ENCODE measurements around the gene DNM1L.

DNM1L gene

GRCh38 chr12:32755654-32756475, 76.8 kb downstream of the DNM1L start, which contains the start of gene YARS2:
Gene YARS2 (minus strand): TSS chr12:32755897. CDS start chr12:32755874, 23 bp downstream.
- DNase-seq (ENCODE audit: low read depth in 1 of 2, low spot score in 1 of 2), result peak; percentile 72 to 77

GRCh38 chr12:32756476-32757066, 77.5 kb downstream of the DNM1L start:
- DNase-seq (ENCODE audit: low read depth in 1 of 2, low spot score in 1 of 2), result no peak

DNA sequence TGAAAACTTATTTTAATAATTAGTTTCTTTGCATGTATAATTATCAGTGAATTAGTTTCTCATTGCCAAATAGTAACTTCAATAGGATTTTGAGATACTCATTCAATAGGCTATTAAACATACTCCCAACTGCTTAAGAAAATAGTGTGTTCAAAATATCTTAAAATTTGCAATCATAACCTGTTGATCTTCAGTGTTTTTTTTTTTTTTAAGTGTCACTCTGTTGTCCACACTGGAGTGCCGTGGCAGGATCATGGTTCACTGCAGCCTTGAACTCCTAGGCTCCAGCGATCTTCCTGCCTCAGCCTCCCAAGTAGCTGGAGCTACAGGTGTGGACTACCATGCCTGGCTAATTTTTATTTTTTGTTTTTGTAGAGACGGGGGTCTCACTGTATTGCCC, 78.1 kb downstream of the DNM1L start:
- no peak for DNase-seq (ENCODE audit: low read depth in 1 of 2, low spot score in 1 of 2)

DNA sequence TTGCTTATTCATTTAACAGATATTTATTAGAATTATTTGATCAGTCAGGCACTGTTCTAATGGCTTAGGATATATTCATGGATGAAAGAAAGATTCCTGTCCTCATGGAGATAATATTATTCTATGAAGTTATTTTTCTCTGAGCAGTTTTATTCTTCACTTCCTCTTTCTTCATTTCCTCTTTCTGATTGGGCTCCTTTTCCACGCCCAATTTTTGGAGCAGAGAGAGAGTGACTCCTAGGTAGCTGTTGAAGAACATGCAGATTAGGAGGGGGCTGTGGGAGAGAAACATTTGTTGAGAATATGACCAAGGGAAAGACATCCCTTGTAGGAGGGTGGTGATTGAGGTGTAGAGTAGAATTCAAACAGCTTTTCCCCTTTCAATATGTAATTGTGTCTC, 82.6 kb downstream of the DNM1L start:
- DNase-seq (ENCODE audit: low read depth in 1 of 2, low spot score in 1 of 2), result no peak

DNA sequence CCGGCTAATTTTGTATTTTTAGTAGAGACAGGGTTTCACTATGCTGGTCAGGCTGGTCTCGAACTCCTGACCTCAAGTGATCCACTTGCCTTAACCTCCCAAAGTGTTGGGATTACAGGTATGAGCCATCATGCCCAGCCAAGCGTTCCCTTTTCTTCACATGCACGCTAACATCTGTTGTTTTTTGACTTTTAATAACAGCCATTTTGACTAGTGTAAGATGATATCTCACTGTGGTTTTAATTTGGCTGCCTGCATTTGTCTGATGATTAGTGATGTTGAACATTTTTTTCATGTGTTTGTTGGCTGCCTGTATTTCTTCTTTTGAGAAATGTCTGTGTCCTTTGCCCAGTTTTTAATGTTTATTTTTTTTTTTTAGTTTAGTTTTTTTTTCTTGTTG, 86.8 kb downstream of the DNM1L start:
- no peak for DNase-seq (ENCODE audit: low read depth in 1 of 2, low spot score in 1 of 2)

GRCh38 chr12:32768518-32768917, 89.4 kb downstream of the DNM1L start:
- no peak for DNase-seq (ENCODE audit: low read depth in 1 of 2, low spot score in 1 of 2)

DNA sequence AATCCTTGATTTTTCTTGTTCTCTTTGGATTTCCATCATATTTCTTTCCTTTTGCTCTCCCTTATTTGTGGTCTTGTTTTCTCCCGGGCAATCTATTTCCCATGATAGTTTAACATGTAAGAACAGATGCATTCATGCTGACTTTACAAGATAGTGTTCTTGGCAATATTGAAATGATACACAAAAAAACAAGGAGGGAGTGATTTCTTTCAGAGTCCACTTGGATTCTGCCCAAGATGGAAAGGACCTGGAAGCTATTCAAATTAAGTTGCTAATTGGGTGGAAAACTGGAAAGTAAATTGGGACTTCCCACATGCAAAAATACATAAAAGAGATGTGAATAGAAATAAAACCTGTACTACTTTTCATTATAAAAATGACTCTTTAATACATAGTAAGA, 91.0 kb downstream of the DNM1L start:
- no peak for DNase-seq (ENCODE audit: low read depth in 1 of 2, low spot score in 1 of 2)

GRCh38 chr12:32773691-32774090, 94.6 kb downstream of the DNM1L start:
- DNase-seq (ENCODE audit: low read depth in 1 of 2, low spot score in 1 of 2), result no peak

- no peak for DNase-seq (ENCODE audit: low read depth in 1 of 2, low spot score in 1 of 2)
Observed at GRCh38 chr12:32776258-32776657, 97.2 kb downstream of the DNM1L start.

DNA sequence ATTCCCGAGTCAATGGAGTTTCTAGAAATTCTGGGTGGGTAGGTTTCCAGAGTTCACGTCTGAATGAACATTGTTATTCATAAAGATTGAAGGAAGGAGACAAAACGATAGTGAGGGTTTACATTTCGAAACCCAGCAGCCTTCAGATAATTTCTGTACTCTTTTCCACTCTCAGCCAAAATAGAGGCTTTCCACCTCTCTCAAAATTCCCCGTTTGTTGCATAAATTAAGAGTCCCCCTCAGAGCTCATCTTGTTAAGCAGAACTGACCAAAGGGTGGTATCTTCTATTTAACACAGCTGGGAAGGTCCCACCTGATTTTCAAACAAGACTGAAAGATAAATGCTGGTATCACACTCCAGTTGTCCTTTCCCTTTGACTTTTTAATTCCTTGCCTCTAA, 98.1 kb downstream of the DNM1L start:
- no peak for DNase-seq (ENCODE audit: low read depth in 1 of 2, low spot score in 1 of 2)

DNA sequence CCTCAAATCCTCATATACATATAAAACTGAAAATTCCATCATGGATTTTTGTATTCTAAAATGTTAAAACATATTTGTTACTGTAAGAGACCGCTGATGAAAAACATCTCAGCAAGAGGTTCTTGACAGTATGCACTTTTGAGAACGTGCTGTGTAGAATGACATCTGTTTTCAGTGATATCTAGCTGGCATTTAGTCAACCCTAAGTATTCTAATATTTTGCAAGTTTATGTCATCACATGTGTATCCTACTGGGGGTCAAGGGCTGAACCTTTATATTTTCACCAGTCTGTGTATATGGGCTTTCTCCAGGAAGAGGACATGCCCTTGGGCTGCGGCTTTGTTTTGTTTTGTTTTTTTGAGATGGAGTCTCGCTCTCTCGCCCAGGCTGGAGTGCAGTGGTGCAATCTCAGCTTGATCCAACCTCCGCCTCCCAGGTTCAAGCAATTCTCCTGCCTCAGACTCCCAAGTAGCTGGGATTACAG, 98.6 kb downstream of the DNM1L start:
- no peak for DNase-seq (ENCODE audit: low read depth in 1 of 2, low spot score in 1 of 2)

GRCh38 chr12:32780071-32780470, 101.0 kb downstream of the DNM1L start:
- DNase-seq (ENCODE audit: low read depth in 1 of 2, low spot score in 1 of 2), result no peak

- DNase-seq (ENCODE audit: low read depth in 1 of 2, low spot score in 1 of 2), result no peak
Observed at GRCh38 chr12:32783029-32783428, 103.9 kb downstream of the DNM1L start.

DNA sequence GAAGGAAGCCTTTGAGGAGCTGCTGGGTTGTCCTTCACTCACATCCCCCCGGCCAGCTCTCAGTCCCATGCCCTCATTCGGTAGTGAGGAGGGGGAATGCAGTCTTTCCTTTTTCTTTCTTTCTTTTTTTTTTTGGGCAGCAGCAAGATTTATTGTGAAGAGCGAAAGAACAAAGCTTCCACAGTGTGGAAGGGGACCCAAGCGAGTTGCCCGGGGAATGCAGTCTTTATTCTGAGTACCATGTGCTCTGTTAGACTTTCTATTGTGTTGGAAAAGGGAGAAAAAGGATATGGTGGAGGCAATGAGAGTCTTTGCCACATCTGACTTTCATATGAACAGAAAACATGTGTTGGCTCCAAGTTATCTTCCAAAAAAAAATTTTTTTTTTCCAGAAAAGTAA, 106.5 kb downstream of the DNM1L start:
- DNase-seq (ENCODE audit: low read depth in 1 of 2, low spot score in 1 of 2), result no peak

DNA sequence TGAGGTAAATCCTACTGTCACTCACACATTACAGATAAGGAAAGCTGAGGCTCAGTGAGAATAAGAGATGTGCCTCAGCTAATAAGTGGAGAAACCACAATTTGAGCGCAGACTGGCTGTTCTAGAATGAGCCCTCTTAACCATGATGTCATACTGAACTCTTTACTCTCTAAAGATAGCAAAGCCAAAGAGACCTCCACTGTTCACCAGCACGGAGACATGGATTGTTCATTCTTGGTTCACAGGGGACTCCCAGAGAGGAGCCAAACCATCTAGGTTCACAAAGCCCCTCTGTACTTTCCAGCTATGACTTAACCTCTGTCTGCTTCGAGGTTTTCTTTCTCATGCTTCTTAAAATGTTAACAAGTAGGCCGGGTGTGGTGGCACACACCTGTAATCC, 109.3 kb downstream of the DNM1L start:
- no peak for DNase-seq (ENCODE audit: low read depth in 1 of 2, low spot score in 1 of 2)

DNA sequence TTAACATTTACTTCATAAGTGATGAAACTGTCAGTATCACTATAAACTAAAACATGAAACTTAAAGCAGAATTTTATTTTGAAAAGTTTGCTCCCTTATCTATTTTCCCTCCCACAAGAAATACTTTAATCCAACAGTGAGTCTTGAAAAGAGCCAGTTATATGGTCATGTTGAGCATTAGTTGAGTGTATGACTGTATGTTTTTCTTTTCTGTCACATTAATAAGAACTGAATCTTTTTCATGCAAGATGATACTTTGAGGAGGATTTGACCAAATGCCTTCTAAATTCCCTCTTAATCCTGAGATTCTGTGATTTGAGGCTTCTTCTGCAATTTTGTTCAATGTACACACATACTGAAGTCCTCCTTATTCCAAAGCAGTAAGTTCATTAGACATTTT, 110.3 kb downstream of the DNM1L start:
- DNase-seq (ENCODE audit: low read depth in 1 of 2, low spot score in 1 of 2), result no peak

- no peak for DNase-seq (ENCODE audit: low read depth in 1 of 2, low spot score in 1 of 2)
Observed at GRCh38 chr12:32789916-32790315, 110.8 kb downstream of the DNM1L start.

GRCh38 chr12:32794281-32794680, 115.2 kb downstream of the DNM1L start:
- no peak for DNase-seq (ENCODE audit: low read depth in 1 of 2, low spot score in 1 of 2)
